ENCODE data around the gene MICALL2. TPM values are rescaled to one million over a fixed set of nuclear protein-coding genes. Genes with fewer than 3 reads are reported as not detected.

Gene MICALL2
- total RNA-seq, 4 donors from 2014 or later, result 1.8 to 19.7 (median 12.6) TPM

DNA sequence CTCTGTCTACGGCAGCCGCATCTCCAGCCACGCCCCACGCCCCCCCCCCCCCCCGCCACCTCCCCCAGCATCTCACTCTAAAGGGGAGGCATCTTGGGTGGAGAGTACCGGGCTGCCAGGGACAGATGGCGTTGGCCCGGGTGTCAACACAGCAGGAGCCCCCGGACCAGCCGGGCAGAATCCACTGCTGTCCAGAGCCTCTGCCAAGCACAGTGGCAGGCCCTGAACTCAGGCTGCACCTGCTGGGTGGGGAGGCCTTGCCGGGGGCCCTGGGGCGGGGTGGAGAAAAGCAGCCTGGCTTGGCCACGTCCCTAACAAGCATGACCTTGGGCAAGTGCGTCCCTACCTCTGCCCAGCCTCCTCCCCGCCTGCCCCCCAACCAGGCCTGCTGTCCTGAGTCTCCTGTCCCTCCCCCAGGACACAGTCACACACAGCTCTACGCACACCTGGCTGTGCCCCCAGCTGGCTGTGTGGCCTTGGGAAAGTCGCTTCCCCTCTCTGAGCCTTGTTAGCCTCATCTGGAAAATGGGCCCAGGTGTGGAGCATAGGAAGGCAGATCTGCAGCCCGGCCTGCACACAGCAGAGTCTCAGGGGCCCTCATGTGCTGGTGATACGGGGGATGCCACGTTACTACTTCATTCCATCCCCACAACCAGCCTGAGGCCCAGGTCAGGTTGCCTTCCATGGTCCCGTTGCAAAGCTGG lies 45.2 kb downstream of the MICALL2 start:
- Histone ChIP-seq H3K27me3 (peaks cover 0 to 13% of the 10 kb centered on the region in 2 donors), H3K4me1 (no peaks in the 10 kb centered on the region), H3K4me3 (no peak overlapping the region), H3K27ac (no peak overlapping the region), H3K36me3 (no peaks in the 10 kb centered on the region), H3K9me3 (no peaks in the 10 kb centered on the region)
- no peak for DNase-seq
- TF ChIP-seq, protein P1, sequence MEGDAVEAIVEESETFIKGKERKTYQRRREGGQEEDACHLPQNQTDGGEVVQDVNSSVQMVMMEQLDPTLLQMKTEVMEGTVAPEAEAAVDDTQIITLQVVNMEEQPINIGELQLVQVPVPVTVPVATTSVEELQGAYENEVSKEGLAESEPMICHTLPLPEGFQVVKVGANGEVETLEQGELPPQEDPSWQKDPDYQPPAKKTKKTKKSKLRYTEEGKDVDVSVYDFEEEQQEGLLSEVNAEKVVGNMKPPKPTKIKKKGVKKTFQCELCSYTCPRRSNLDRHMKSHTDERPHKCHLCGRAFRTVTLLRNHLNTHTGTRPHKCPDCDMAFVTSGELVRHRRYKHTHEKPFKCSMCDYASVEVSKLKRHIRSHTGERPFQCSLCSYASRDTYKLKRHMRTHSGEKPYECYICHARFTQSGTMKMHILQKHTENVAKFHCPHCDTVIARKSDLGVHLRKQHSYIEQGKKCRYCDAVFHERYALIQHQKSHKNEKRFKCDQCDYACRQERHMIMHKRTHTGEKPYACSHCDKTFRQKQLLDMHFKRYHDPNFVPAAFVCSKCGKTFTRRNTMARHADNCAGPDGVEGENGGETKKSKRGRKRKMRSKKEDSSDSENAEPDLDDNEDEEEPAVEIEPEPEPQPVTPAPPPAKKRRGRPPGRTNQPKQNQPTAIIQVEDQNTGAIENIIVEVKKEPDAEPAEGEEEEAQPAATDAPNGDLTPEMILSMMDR (IDR thresholded peaks at IDR 0.05), result no peak
- TF ChIP-seq POLR2A (IDR thresholded peaks at IDR 0.05), result no peak
- intact Hi-C loops (cut with DNase I; ENCODE audit: low total_unique reads), result no loop called here

DNA sequence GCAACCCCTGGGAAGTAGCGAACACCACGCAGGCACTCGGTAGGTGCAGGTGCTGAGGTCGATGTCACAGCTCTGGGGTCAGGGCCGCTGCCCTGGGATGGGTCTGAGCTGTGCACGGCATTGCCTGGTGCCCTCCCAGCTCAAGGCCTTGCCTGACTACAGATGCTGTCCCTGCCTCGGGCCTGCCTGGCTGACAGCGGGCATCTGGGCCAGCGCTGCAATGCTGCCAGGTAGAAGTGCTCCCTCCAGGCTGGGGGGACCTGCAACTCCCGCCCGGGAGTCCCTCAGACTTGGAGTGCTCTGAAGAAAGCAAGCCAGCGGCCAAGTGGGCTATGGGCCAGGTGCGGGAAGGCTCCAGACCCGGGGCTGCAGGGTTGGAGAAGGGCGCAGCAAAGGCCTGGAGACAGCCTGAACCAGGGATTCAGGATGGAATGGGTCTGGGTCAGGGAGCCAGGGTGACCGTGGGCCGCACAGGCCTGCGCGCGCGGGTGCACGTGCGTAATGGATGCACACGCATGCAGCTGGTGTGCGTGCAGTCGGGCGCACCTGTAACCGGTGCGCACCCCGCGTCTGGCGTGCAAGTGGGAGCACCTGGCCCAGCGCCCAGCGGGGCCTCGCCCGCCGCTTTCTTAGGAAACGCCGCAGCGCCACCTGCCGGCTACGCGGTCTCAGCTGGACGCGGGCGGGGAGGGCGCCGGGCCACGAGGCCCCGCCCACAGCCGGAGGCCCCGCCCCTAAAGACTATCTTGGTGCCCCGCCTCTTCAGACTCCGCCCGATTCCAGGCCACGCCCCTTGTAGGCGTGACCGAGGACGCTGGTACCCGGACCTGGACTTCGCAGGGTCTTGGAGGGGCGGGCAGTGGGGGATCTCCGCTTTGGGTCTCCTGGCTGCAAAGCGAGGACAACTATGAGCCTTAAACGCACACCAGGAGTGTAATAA lies 46.7 kb downstream of the MICALL2 start:
- H3K4me3 ChIP-seq, result no peak overlapping the region
- peaks cover 0 to 26% of the 10 kb centered on the region in 2 donors for H3K27me3 ChIP-seq
- H3K36me3 ChIP-seq, result no peaks in the 10 kb centered on the region
- TF ChIP-seq, protein P1 (IDR thresholded peaks at IDR 0.05), result peak; percentile 32 to 64 (median 40)
- no peak for TF ChIP-seq POLR2A (IDR thresholded peaks at IDR 0.05)
- no peaks in the 10 kb centered on the region for H3K4me1 ChIP-seq
- intact Hi-C loops (cut with DNase I; ENCODE audit: low total_unique reads), result no loop called here
- peak; percentile 31 to 63 for DNase-seq
- no peak overlapping the region for H3K27ac ChIP-seq
- H3K9me3 ChIP-seq, result no peaks in the 10 kb centered on the region

DNA sequence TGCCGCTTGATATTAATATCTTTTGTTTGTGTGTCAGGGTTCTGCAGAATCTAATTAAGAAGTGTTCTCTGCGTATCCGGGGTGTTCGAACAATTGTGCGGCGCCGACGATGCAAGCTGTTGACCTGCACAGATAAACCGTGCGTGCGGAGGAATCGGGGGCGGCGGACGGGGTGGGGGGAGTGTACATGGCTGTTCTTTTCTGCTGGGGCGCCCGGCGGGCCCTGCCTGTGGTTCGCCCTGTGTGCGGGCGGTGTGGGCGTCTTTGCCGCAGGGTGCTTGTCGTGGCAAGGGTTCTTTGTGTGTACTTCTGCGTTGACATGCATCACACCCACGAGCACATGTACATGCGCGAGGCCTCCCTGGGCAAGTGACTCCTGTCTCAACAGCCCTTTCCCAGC lies 47.9 kb downstream of the MICALL2 start:
- Histone ChIP-seq H3K9me3 (no peaks in the 10 kb centered on the region), H3K4me3 (no peak overlapping the region), H3K27ac (no peak overlapping the region), H3K27me3 (peaks cover 0 to 28% of the 10 kb centered on the region in 2 donors), H3K36me3 (no peaks in the 10 kb centered on the region), H3K4me1 (no peaks in the 10 kb centered on the region)
- intact Hi-C loops (cut with DNase I; ENCODE audit: low total_unique reads), result no loop called here
- TF ChIP-seq POLR2A (IDR thresholded peaks at IDR 0.05), result no peak
- TF ChIP-seq, protein P1 (IDR thresholded peaks at IDR 0.05), result no peak
- DNase-seq, result no peak

DNA sequence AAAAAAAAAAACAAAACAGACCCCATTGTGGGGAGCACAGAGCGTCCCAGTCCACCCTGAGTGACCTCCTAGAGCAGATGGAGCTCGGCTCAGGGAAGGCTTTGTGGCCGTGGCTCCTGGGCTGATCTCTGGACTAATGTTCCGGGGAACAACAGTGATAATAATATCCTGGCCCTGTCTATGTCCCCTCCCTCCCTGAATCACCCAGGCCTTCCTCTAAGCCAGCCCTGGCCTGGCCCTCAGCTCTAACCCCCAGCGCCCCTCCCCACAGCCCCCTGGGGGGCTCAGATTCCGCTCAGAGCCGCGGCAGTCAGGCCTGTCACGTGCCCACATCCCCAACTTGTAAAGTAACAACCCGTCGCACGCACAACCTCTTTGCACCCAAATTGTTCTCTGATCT lies 48.3 kb downstream of the MICALL2 start:
- Histone ChIP-seq H3K4me3 (no peak overlapping the region), H3K4me1 (no peaks in the 10 kb centered on the region), H3K36me3 (no peaks in the 10 kb centered on the region), H3K27me3 (peaks cover 0 to 32% of the 10 kb centered on the region in 2 donors), H3K9me3 (no peaks in the 10 kb centered on the region), H3K27ac (no peak overlapping the region)
- TF ChIP-seq, protein P1 (IDR thresholded peaks at IDR 0.05), result no peak
- TF ChIP-seq POLR2A (IDR thresholded peaks at IDR 0.05), result no peak
- DNase-seq, result no peak
- intact Hi-C loops (cut with DNase I; ENCODE audit: low total_unique reads), result no loop called here

DNA sequence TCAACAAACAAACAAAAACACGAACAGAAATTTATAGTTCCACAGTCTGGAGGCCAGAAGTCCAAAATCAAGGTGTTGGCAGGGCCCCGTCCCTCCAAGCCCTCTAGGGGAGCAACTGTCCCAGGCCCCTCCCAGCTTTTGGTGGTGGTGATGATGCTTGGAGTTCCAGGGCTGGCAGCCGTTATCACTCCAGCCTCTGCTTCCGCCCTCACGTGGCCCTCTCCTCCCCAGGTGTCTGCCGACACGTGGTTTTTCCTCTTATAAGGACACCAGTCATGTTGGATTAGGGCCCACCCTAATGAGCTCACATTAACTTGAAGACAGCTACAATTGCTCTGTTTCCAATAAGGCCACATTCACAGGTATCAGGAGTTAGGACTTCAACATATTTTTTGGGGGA lies 49.7 kb downstream of the MICALL2 start:
- intact Hi-C loops (cut with DNase I; ENCODE audit: low total_unique reads), result no loop called here
- Histone ChIP-seq H3K36me3 (no peaks in the 10 kb centered on the region), H3K27ac (no peak overlapping the region), H3K4me1 (no peaks in the 10 kb centered on the region), H3K4me3 (no peak overlapping the region), H3K27me3 (peaks cover 0 to 41% of the 10 kb centered on the region in 2 donors), H3K9me3 (no peaks in the 10 kb centered on the region)
- no peak for DNase-seq
- TF ChIP-seq POLR2A (IDR thresholded peaks at IDR 0.05), result no peak
- TF ChIP-seq, protein P1 (IDR thresholded peaks at IDR 0.05), result no peak

Measured in uterus (tissue), 4 donors.